Measurements from ENCODE around the gene CACNA1S.

The CACNA1S gene

DNA sequence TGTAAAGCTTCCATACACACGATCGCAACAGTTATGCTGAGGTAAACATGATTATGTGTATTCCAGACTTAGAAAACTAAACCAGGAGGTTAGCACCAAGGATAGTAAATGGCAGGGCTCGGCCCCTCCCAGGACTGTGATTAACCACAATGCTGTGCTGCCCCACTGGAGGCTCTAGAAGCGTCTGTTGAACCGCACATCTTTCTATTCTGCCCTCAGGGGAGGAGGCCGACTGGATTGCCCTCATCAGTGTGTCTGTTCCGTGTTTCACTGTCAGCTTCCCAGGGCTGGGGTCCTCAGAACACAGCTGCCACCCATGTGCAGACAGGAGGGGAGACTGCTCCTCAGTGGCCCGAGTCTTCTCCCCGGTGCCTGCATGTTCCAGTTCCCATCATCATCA, 27.5 kb upstream of the CACNA1S start:
- no peak for DNase-seq

DNA sequence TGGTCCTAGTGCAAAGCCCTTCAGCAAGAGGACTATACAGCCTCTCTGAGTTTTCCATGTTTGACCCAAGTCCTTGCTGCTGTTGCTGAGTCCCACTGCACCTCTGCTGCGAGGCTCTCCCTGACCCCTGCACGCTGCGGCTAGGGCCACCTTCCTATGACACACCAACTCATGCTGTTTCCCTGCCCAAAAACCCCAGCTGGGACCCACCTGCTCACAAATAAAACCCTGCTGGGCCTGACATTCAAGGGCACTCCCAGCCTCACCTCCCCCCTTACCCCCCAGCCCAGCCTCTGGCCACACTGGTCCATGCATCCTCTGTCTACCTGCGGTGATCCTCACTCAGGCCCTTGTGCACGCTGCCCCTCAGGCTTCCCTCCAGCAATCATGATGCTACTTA, 27.1 kb upstream of the CACNA1S start:
- DNase-seq = no peak

DNA sequence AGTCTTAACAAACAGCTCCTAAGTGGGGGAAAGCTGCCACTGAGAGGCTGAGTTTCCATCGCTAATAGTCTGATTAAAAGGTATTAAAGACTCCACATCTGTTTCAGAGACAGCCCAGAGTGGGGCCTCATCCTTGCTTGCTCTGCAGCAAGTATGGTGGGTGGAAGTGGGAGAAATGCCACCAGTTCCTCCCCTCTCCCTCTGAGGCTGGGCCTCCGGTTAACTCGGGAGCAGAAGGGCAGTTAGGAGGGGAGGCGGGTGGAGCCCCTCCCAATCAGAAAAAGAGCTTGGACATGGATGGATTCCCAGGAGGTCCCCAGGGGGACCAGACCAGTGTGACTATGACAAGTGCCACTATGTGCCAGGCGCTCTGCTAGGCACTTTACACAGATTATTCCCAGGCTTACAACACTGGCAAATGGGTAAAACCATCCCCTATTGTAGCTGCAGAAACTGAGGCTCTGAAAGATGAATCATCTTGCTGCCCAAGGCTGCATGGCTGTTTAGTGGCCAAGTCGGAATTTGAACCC, 26.1 kb upstream of the CACNA1S start:
- no peak for DNase-seq

DNA sequence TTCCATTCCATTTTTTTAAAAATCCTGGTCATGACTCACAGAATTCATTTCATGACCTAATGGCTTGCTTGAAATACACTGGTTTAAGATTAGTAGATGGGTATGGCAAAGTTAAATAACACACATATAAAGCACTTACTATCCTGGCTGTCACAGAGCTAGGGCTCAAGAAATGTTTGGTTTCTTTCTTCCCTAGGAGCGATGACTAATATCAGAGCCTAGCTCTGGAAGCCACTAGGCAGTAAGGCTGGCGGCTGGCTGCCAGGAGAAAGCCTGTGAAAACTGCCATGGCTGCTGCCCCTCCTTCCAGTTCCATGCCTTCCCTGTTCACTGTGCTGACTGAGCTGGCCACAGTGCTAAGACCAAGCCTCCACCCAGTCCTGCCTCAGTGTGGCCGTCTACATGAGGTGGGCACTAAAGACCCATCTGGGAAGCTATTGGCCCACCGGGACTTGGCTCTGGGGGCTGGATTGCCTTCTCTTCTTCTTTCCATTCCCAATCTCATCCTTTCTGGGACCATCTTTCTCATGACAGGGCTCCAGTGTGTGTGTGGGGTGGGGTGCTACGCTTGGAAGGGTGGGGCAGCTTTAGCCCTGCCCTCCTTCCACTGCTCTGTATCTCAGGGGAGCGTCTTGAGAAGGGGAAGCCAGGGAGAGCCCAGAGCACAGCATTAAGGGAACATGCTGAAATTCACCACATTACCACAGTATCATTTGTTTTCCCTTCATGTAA, 25.5 kb upstream of the CACNA1S start:
- DNase-seq = no peak

DNA sequence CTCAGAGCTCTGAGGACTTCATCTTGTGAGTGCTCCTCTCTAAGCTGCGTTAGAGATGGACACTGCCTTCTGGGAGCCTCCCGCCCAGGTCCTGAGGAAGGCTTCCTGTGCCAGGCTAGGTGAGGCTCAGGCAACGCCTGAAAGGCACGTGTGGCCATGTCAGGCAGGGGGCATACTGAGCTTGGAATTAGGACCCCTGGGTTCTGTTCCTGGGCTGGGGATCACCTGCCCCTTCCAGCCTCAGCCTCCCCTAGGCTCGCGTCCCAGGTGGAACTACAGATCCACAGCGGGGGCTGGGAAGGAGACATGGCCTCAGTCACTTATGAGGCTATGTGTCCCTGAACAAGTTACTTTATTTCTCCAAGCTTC, 24.8 kb upstream of the CACNA1S start:
- no peak for DNase-seq

DNA sequence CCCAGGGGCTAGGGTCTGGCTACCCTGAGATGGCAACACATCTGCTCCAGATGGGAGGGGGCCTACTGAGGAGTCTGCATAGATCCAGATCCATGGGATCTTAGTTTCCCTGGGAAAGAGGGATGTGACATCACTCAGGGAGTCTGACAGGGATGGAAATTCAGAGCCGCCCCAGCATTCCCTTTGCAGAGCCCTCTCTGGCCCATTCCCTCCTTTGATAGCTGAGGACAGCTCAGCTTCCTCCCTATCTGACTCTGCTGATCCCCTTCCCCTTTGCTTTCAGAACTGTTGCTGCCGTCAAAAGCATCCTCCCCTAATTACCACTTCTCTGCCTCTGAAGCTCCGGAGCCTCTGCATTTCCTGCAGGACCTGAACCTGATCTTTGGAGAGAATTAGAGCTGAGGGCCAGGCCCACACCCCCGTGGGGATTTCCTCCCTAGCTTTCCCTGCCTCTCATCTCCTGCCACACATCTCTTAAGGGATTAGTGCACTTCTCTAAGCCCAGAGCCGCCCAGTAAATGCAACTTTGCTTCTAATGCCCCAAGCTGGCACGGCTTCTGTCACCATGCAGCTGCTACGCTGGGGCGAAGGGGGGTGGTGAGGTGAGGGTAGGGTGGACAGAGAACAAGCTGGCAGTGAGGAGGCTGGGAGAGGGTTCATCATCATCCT, 24.3 kb upstream of the CACNA1S start:
- no peak for DNase-seq

DNA sequence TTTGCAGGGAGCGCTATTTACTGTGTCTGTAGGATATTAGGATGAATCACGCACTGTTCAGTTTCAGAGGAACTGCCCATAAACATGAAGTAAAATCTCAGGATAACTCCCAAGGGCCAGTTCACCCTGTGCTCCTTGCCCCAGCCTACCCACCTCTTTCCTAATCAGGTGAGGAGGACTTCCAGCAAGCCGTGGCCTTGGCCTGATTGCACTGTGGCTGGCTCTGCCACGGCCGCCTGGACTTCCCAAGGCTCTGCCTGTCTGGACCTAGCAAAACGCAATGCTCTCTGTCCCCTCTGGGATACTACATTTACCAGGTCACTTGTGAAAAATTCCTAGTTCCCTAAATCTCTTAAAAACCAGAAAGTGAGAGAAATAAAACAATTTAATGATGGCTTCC, 22.2 kb upstream of the CACNA1S start:
- DNase-seq = no peak

DNA sequence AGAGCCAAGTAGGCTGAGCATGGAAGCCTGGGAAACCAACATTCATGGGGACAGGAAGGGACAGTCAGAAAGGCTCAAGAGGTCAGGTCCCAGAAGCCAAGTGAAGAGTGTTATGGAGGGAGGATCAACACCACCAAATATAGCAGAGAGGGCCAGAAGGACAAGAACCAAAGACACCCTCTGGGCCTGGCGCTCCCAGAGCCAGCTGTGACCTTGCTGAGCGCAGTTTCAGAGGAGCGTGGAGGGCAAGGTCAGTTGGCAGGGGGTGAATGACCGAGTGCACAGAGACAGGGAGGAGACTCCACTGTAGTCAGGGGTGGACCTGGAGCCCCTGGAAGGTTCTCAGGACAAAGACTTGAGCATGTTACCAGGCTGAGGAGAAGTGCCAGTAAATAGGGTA, 19.2 kb upstream of the CACNA1S start:
- DNase-seq = no peak

DNA sequence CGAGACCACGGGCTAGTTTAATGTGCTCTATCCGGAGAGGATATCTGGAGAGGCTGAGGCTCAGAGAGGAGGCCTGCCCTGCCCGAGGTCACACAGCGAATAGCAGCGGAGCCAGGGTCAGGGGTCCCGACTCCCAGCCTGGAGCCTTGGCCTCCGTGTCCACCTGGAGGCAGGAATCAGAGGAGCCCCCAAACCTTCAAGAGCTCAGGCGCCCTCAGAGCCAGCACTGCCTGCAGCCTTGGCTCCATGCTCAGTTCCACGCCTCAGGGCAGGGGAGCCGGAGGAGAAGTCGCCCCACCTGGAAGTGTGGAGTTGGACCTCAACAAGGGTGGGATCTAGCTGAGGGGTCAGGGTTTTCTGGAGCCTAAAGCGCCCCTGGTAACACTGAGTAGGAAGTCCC, 16.7 kb upstream of the CACNA1S start:
- DNase-seq = no peak

DNA sequence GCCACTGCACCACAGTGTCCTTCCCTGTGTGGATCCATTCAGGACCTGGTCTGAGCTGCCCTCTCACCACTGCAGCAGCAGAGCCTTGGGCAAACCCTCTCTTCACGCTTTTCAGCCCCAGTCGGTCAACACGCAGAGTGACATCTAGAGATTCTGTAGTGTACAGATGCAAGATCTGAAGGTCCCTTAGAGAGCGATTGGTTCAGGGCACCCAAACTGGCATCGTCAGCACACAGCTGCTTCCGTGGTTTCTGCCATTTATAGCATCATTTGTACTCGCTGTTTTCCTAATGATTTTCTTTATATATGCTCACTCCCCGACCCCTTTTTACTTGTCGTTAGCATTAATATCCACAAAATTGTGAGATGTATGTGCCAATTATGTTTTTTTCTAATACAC, 16.2 kb upstream of the CACNA1S start:
- DNase-seq = no peak

DNA sequence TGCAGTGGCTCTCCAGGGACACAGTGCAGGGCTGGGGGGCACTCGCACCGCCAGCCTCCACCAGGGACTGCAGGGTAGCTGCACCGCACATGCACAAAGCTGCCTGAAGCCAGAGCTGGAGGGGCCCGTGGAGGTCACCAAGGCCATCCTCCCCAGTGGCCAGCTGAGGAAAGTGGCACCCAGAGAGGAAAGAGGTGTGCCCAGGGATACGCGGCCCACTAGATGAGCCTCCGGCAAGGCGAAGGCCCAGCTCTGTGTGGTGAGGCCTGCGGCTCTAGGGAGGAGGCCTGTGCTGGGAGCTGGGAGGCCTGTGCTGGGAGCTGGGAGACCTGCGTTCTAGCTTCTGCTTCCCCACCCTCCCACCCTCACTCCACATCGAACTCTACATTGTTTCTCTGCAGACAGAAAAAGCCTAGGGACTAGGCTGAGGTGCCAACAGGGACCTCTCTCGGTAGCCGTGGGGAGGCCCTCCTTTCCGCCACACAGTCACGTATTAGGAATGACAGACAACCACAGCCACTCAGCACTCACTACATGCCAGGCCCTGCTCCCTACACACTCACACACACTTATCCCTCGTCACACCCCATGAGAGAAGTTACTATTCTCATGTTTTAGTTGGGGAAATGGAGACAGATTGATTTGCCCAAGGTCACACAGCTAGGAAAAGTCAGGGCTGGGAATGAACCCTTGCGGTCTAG, 15.7 kb upstream of the CACNA1S start:
- no peak for DNase-seq

DNA sequence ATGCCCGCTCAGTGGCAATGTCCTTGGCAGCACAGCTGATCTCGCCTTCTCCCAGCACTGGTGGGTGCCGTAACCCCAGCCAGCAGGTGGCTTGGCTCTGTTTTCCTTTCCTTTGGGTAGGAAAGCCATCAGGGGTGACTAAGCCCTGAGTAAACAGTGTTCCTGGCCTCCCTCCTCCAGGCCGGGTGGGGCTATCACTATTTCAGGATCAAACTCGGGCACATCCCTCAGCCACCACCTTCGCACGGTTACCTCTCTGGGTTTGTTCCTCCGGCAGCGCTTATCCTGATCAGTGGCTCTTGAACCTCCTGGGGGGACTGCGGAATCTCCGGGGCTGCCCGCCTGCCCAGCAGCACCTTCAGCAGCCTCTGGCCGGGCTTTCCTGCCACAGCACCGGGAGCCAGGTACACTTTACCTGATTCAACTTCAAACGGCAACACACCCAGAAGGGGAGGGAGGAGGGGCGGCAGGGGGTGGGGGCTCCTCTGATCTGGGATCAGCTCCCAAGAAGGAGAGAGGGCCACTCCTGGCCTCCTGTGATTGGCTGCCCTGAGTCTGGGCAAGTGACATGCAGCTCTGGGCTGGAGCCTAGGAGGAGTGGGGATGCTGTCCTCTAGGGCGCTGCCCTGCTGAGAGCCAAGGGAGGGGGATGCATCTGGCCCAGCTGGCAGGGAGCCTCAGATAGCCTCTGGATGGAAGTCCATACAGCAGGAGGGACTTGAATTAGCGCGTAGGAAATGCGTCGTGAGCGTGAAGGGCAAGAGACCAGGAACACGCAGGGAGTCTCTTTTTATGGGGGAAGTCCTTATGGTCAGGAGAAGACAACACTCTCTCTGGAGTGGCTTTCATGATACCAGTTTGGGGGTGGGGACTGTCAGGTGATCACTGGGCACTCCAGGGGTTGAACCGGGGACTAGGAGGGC, 14.9 kb upstream of the CACNA1S start, which contains the start of gene ASCL5:
Gene ASCL5 (minus strand): TSS at position 353 of the 923 bp plus-strand sequence. CDS start 11,812 bp downstream, outside the sequence.
- no peak for DNase-seq

DNA sequence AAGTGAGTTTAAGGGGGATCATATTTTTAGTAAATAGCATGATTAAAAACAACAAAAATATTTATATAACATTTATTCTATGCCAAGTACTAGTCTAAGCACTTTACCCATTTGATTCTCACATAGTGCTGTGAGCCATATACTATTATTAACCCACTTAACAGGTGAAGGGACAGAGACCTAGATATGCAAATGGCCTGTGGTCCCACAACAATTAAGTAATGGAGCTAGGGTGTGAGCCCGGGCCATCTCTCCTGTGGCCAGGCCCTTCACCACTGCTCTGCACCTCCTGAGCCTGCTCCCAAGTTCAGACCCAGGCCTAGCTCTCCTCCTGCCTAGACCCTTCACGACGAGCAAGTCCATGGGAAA, 14.2 kb upstream of the CACNA1S start:
- no peak for DNase-seq

DNA sequence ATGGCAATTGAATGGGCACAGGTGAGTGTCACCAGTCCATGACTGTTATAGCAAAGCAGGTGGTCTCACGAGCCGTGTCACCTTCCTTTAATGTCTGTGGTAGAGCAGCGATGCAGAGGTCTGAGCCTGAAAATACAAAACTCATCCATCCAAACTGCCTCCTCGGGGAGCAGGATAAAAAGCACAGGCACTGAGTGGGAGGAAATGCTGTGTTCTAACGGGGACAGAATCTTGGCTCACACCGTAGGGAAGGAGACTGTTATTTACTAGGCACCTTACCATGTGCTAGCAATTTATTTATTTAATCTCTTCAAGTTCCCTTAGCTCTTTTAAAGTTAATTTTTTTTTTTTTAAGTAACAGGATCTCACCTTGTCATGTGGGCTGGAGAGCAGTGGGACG, 13.6 kb upstream of the CACNA1S start:
- DNase-seq = no peak

DNA sequence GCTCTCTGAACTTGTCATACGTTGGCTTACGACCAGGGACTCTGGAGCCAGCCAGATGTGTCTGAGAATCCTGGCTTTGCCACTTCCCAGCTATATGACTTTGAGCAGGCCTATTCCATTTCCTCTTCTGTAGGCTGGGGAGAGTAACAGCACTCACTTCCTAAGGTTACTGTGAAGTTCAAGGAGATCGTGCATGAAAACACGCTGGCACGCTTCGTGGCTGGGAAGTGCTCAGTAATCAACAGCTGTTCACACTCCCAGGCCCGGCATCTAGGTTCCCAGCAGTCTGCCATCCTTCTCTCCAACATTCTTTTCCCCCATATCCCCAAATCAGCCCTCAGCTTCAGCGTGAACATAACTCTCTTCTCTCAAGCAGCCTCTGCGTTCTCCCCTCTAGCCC, 12.8 kb upstream of the CACNA1S start:
- no peak for DNase-seq

DNA sequence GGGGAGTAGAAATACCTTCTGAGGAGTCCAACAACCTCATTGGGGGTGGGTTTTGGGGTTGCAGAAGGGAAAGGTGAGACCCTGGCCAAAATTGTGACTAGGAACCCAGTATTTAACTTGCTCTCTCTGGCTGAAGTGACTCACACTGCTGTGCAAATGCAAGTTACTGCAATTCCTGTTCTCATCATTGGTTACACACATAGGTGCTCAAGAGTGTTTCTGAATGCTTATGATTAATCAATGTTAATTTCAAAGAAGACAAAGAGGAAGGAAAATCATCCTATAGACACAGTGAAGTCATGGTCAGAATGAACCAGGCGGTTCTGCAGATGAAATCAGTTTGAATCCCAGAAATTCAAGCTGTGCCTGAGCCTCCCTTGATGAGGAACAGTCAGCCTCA, 11.6 kb upstream of the CACNA1S start:
- DNase-seq = no peak

DNA sequence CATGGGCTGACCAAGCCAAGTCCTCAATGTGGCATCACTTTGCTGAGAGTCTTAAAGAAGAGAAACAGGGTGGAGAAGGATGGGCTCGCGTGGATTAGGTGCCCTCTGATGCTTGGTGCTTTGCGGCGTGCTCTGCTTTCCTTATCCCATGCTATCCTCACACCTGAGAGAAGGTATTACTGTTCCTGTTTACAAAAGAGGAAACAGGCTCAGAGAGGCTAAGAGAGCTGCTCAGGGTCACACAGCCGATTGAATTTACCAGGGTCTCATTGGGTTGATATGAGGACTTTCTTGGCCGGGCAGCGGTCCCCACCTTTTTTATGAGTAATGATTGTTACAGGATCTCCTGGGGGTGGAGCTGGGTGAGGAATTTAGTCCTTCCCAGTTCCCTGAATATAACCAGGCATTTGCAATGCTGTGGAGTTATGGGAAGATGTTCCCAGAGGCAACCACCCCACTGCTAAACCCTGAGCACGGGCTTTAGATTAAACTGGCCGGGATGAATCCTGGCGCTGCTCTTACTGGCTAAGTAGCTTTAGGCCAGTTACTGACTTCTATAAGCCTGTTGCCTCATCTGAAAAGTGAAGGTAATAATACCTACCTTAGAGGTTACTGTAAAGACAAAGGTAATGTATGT, 10.2 kb upstream of the CACNA1S start:
- no peak for DNase-seq

DNA sequence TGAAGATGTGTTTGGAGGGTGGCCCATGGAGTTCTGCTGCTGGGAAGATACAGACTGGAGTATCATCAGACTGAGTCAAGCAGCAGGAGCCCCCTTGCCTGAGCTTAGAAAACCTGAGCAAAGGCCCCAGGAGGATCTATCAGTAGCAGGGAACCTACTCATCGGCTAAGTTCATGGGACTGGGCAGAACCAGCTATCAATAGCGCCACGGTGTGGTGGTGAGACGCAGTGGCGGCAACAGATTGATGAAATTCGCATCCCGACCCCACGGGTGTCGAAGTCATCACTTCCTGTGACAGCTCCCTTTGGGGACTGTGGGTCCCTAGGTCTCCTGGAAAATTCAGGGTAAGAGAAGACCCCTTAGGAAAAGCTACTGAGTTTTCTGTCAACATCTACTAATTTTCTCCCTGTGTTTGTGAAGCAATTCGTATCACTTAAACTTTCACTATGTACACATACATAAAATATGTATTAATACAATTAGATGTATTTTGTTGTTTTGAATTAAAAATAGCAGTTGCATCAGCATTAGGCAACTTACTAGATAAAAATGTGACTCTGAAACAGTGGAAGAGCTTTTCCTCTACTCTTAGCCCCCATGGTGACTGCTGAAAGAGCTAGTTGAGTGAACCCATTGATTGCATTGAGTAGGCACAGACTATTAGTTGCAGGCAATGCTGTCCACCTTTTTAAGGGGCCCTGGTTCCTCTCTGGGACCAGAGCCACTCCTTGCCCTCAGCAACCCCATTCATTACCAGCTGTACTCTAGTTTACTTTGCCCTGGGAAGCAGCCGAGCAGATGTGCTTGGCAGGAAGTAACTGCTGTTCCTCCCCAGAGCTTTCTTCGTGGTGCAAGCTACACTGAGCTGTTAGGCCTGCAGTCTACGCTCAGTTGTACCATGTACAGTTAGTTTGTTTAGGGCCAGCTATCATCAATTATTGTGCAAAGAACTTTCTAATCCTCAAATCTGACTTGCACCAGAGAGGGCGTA, 7.3 kb upstream of the CACNA1S start:
- peak; percentile 32 to 44 for DNase-seq

DNA sequence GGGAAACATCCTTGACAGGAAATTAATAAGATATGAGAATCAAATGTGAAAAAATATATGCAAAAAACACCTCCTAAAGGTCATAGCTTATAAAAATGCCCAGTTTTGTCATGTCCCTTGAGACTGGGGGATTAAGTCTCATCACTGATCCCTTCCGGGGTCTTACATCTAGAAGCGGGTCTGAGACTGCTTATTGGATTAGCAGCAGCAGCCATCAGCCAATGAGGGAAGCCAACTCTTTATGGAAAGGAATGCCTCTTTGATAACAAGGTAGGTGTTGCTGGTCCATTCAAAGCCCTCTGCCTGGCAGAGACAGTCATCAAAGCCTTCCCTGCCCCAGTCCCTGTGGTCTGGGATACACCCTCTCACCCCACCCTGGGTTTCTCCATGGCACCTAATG, 3.9 kb upstream of the CACNA1S start:
- no peak for DNase-seq

DNA sequence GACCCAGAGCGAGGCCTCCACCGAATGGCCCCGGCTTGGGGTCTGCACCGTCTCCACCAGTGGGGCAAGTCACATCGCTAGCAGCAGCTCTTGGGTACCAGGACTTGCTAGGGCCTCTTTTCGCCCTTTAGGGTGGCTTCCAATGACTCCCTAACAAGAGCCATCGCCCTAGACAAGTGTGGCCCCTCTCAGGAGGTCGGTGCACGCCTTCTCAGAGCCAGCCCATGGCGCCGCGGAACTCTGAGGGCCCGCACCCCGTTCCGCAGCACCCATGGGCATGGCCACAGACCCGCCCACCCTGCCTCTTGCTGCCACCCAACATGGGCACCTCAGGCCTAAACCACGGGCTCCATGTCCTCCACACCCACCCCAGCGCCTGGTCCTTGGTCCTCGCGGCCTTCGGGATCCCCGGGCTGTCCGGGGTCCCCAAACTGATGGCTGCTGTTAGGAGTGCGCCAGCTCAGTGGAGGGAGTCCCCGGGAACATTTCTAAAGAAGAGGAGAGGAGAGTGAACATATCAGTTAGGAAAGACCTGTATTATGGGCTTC, 3.2 kb upstream of the CACNA1S start:
- DNase-seq = no peak

All from NCI-H1930 (cell line).